HEK293 (cell line): ENCODE data around the gene FAAH.

Experiments used
- SETDB1 ChIP-seq: IDR thresholded peaks from one replicate; pipeline ENCODE4 v1.6.1; 2017; ENCODE audit warnings: mild to moderate bottlenecking, low read length, moderate library complexity, mixed read lengths; ENCODE audit not compliant: insufficient read length
- ZNF121 ChIP-seq: fragments of 450-650 bp; formaldehyde crosslinking; IDR thresholded peaks from 2 replicates; pipeline ENCODE4 v1.5.1; 2016; ENCODE audit warnings: missing biosample characterization, missing genetic modification characterization
- ZNF544 ChIP-seq: fragments of 450-650 bp; formaldehyde crosslinking; IDR thresholded peaks from 2 replicates; pipeline ENCODE4 v1.5.0; 2017; ENCODE audit warnings: missing biosample characterization, missing genetic modification characterization
- TF ChIP-seq, protein P1 (sequence below): fragments of 450-650 bp; formaldehyde crosslinking; IDR thresholded peaks from 2 replicates; pipeline ENCODE4 v1.5.1; 2016; ENCODE audit warnings: missing biosample characterization, missing genetic modification characterization
- TF ChIP-seq, protein P2 (sequence below): fragments of 450-650 bp; formaldehyde crosslinking; IDR thresholded peaks from 2 replicates; pipeline ENCODE4 v1.5.1; 2016; ENCODE audit warnings: missing biosample characterization, missing genetic modification characterization, low read depth

- TF ChIP-seq, protein P1, sequence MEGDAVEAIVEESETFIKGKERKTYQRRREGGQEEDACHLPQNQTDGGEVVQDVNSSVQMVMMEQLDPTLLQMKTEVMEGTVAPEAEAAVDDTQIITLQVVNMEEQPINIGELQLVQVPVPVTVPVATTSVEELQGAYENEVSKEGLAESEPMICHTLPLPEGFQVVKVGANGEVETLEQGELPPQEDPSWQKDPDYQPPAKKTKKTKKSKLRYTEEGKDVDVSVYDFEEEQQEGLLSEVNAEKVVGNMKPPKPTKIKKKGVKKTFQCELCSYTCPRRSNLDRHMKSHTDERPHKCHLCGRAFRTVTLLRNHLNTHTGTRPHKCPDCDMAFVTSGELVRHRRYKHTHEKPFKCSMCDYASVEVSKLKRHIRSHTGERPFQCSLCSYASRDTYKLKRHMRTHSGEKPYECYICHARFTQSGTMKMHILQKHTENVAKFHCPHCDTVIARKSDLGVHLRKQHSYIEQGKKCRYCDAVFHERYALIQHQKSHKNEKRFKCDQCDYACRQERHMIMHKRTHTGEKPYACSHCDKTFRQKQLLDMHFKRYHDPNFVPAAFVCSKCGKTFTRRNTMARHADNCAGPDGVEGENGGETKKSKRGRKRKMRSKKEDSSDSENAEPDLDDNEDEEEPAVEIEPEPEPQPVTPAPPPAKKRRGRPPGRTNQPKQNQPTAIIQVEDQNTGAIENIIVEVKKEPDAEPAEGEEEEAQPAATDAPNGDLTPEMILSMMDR, result no peak
- TF ChIP-seq ZNF121, result peak; percentile 78
- TF ChIP-seq, protein P2, sequence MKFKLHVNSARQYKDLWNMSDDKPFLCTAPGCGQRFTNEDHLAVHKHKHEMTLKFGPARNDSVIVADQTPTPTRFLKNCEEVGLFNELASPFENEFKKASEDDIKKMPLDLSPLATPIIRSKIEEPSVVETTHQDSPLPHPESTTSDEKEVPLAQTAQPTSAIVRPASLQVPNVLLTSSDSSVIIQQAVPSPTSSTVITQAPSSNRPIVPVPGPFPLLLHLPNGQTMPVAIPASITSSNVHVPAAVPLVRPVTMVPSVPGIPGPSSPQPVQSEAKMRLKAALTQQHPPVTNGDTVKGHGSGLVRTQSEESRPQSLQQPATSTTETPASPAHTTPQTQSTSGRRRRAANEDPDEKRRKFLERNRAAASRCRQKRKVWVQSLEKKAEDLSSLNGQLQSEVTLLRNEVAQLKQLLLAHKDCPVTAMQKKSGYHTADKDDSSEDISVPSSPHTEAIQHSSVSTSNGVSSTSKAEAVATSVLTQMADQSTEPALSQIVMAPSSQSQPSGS, result no peak
- TF ChIP-seq SETDB1, result no peak
- TF ChIP-seq ZNF544, result no peak
These were observed 55.4 kb downstream of the FAAH start for GRCh38 chr1:46449223-46450159.
